K562 (cell line): ENCODE measurements around the gene ACAP3. TPM values are rescaled to one million over a fixed set of nuclear protein-coding genes. Genes with fewer than 3 reads are reported as not detected.

Experiments
- C11orf30 ChIP-seq: fragments of 450-650 bp; IDR thresholded peaks from 2 replicates; pipeline ENCODE4 v1.6.1; 2016; ENCODE audit warnings: low read depth, mild to moderate bottlenecking
- CREB3 ChIP-seq: fragments of 450-650 bp; conservative IDR thresholded peaks from 2 replicates; pipeline ENCODE4 v1.6.1; 2016; ENCODE audit warnings: missing genetic modification characterization, low read depth, mild to moderate bottlenecking, missing compliant biosample characterization, moderate library complexity
- FOXP4 ChIP-seq: sonication (generic); formaldehyde crosslinking; IDR thresholded peaks from 2 replicates; pipeline ENCODE4 v1.8.0; 2022; ENCODE audit warnings: mild to moderate bottlenecking, missing genetic modification reagents, borderline replicate concordance
- GTF3C2 ChIP-seq: IDR thresholded peaks from 3 replicates; pipeline ENCODE4 v1.6.1; 2011; ENCODE audit warnings: borderline replicate concordance, mild to moderate bottlenecking, moderate library complexity; ENCODE audit not compliant: insufficient read length; ENCODE audit errors: extremely low read depth
- HBP1 ChIP-seq: fragments of 450-650 bp; formaldehyde crosslinking; IDR thresholded peaks from 2 replicates; pipeline ENCODE4 v1.4.0; 2022; ENCODE audit warnings: missing genetic modification characterization
- KDM2B ChIP-seq: fragments of 250-450 bp; sonication (Bioruptor Pico); IDR thresholded peaks from 2 replicates; pipeline ENCODE4 v1.8.0; 2021; ENCODE audit warnings: mild to moderate bottlenecking, moderate library complexity
- LCOR ChIP-seq: sonication (generic); formaldehyde crosslinking; IDR thresholded peaks from 2 replicates; pipeline ENCODE4 v1.8.0; 2022; ENCODE audit warnings: mild to moderate bottlenecking, missing genetic modification reagents
- MEF2D ChIP-seq: conservative IDR thresholded peaks from 2 replicates; pipeline ENCODE4 v1.6.1; 2016; ENCODE audit warnings: low read depth, missing genetic modification characterization, missing compliant biosample characterization
- PBX2 ChIP-seq, 2 experiments: IDR thresholded peaks in 1 of 2; conservative IDR thresholded peaks in 1 of 2; 2 replicates each; pipeline ENCODE4 v1.6.1; 2016; ENCODE audit warnings: low read depth in 2 of 2, mild to moderate bottlenecking in 1 of 2, missing compliant biosample characterization in 1 of 2, missing genetic modification characterization in 1 of 2, moderate library complexity in 1 of 2
- PRPF4 ChIP-seq: fragments of 200-400 bp; formaldehyde crosslinking; IDR thresholded peaks from one replicate; pipeline ENCODE4 v1.6.1; 2017; ENCODE audit warnings: low read length, low read depth, mild to moderate bottlenecking; ENCODE audit not compliant: insufficient read depth, poor library complexity, severe bottlenecking
- PURB ChIP-seq: sonication (generic); formaldehyde crosslinking; IDR thresholded peaks from 2 replicates; pipeline ENCODE4 v1.9.0; 2021; ENCODE audit warnings: low read depth, mild to moderate bottlenecking, missing genetic modification reagents
- RBFOX2 ChIP-seq: fragments of 200-400 bp; formaldehyde crosslinking; IDR thresholded peaks from 2 replicates; pipeline ENCODE4 v1.6.1; 2017; ENCODE audit warnings: low read depth, mild to moderate bottlenecking, low read length, moderate library complexity
- SIRT6 ChIP-seq: IDR thresholded peaks from one replicate; pipeline ENCODE4 v1.6.1; 2012; ENCODE audit warnings: low read depth, mild to moderate bottlenecking, control low read depth, inconsistent platforms, low read length, moderate library complexity
- ZNF316 ChIP-seq: fragments of 450-650 bp; IDR thresholded peaks from 2 replicates; pipeline ENCODE4 v1.6.1; 2016
- polyA plus RNA-seq, 8 experiments: library from polyadenylated mRNA; depleted of rRNA in 4 of 8; stranded (reverse) in 5 of 8; unstranded in 3 of 8; fragments of >200 nt; fragmentation: Nextera tagmentation in 2 of 8; fragmentation: Illumina TruSeq in 1 of 8; extraction: Ambion mirVana in 2 of 8; extraction: Trizol in 1 of 8; gene quantifications; 2 replicates each; pipeline versions ENCODE4 v1.2.1 to v1.2.3, GENCODE V29; 2011 to 2014; ENCODE audit warnings: inconsistent platforms in 1 of 8, missing spikeins in 1 of 8
- total RNA-seq, 7 experiments: library from RNA; depleted of rRNA in 6 of 7; stranded (reverse); fragments of >200 nt in 6 of 7; fragmentation: Illumina TruSeq in 2 of 7; extraction: Trizol in 2 of 7; gene quantifications; 2 replicates each; pipeline versions ENCODE4 v1.2.1 to v1.2.3, GENCODE V29; 2011 to 2021; ENCODE audit warnings: low replicate concordance in 1 of 7

ACAP3 gene
- total and polyA plus RNA-seq, 9 of the 15 experiments (the other 6 are each of a cell fraction or from before 2014, with no cell fraction given): 0.01 to 49.0 (median 12.0) TPM

GRCh38 chr1:1309251-1310108 lies 1.8 kb upstream of the ACAP3 start (continued):
- TF ChIP-seq GTF3C2: no peak
- no peak for TF ChIP-seq HBP1 (CRISPR knock-in tag)
- TF ChIP-seq MEF2D (tag): no peak
- no peak for TF ChIP-seq ZNF316
- no peak for TF ChIP-seq CREB3 (tag)
- no peak for TF ChIP-seq C11orf30
- TF ChIP-seq SIRT6: peak; percentile 35
- TF ChIP-seq PURB (CRISPR knock-in tag): no peak
- TF ChIP-seq LCOR (CRISPR knock-in tag): peak; percentile 49; the same call in 1 of the 2 replicates
- peak; percentile 29 for TF ChIP-seq PRPF4
- TF ChIP-seq RBFOX2: peak; percentile 63
- no peak for TF ChIP-seq PBX2 (CRISPR knock-in tag; IDR thresholded peaks at IDR 0.05; ENCODE audit: low read depth)
- TF ChIP-seq PBX2 (tag; conservative IDR thresholded peaks at IDR 0.05; ENCODE audit: low read depth): no peak
- TF ChIP-seq FOXP4 (CRISPR knock-in tag): no peak
- TF ChIP-seq KDM2B (CRISPR knock-in tag): 0 out of 2 replicates have a peak, but pooled peaks have one; percentile 4
